GM12878 (cell line): ENCODE data around the gene ENAH. TPM values are rescaled to one million over a fixed set of nuclear protein-coding genes. Genes with fewer than 3 reads are reported as not detected.

Experiments
- ATAC-seq: fragments of 200-7000 bp; cut with Tn5 transposase; 3 replicates; pipeline ENCODE4 v1.9.1; 2020; ENCODE audit warnings: mild to moderate bottlenecking, moderate library complexity
- Bru-seq: library from RNA; stranded (reverse); fragments of 400-500 nt; gene quantifications from one replicate; lab custom pipeline; 2021; lab: Mats Ljungman, UMichigan
- BruChase-seq, 2 experiments: library from RNA; stranded (reverse); fragments of 400-500 nt; gene quantifications; one replicate each; lab custom pipeline; 2021; lab: Mats Ljungman, UMichigan
- BruUV-seq: library from RNA; stranded (reverse); fragments of 400-500 nt; replicated peaks from 2 replicates; lab custom pipeline; 2021; lab: Mats Ljungman, UMichigan
- CTCF ChIA-PET: fragments of 300-600 bp; sonication (Branson Sonifier 250); formaldehyde crosslinking; extraction: SDS; loops from one replicate; lab custom pipeline; 2021; ENCODE audit warnings: inconsistent platforms; lab: Yijun Ruan, JAX
- POLR2A ChIA-PET: fragments of 350-600 bp; formaldehyde crosslinking; extraction: SDS; loops from one replicate; lab custom pipeline; 2021; ENCODE audit warnings: inconsistent platforms; lab: Charles Lee
- RAD21 ChIA-PET: fragments of 300-600 bp; sonication (Branson Sonifier 250); formaldehyde crosslinking; loops from one replicate; lab custom pipeline; 2023; ENCODE audit warnings: antibody characterized with exemption; ENCODE audit not compliant: unreplicated experiment; lab: Charles Lee
- SMC1A ChIA-PET: fragments of 300-600 bp; sonication (Branson Sonifier 250); formaldehyde crosslinking; loops from one replicate; lab custom pipeline; 2023; ENCODE audit not compliant: unreplicated experiment, uncharacterized antibody; lab: Charles Lee
- DNase-seq: peaks from one replicate; pipeline ENCODE4 v3.0.0-alpha.2; 2011; ENCODE audit warnings: low read depth, low spot score
- FAIRE-seq: peaks from 3 replicates; lab custom pipeline; 2011; peaks lifted over from hg19 to GRCh38; lab: Jason Lieb, UNC
- H2AFZ ChIP-seq: 2 replicates; pipeline ENCODE4 v1.6.0; 2011; ENCODE audit warnings: low read depth, low read length, control low read depth; ENCODE audit not compliant: control insufficient read depth
- H3K27ac ChIP-seq: 2 replicates; pipeline ENCODE4 v1.5.1; 2011; ENCODE audit warnings: control low read depth; ENCODE audit not compliant: control insufficient read depth, insufficient read depth
- H3K27me3 ChIP-seq, 2 experiments: replicated peaks in 1 of 2; 2 replicates each; pipeline versions ENCODE4 v1.6.0 to v1.6.1; 2011; ENCODE audit warnings: low read length in 1 of 2; ENCODE audit not compliant: control insufficient read depth in 2 of 2, insufficient read depth in 2 of 2
- H3K36me3 ChIP-seq, 2 experiments: 2 replicates each; pipeline ENCODE4 v1.5.1; 2011; ENCODE audit warnings: low read length in 1 of 2; ENCODE audit not compliant: control insufficient read depth in 2 of 2, insufficient read depth in 2 of 2
- H3K4me1 ChIP-seq: 2 replicates; pipeline ENCODE4 v1.6.1; 2011; ENCODE audit warnings: mild to moderate bottlenecking, low read length, moderate library complexity, mixed read lengths; ENCODE audit not compliant: control insufficient read depth, insufficient read depth
- H3K4me2 ChIP-seq: 2 replicates; pipeline ENCODE4 v1.6.0; 2011; ENCODE audit warnings: control low read depth; ENCODE audit not compliant: control insufficient read depth, insufficient read depth
- H3K4me3 ChIP-seq: fragments of 200-600 bp; sonication (generic); 2 replicates; pipeline ENCODE4 v1.5.1; 2016
- H3K79me2 ChIP-seq: 2 replicates; pipeline ENCODE4 v1.6.0; 2011; ENCODE audit warnings: low read length; ENCODE audit not compliant: control insufficient read depth, insufficient read depth
- H3K9ac ChIP-seq: 2 replicates; pipeline ENCODE4 v1.8.0; 2011; ENCODE audit warnings: low read length, control low read depth, mixed read lengths; ENCODE audit not compliant: control insufficient read depth, insufficient read depth
- H3K9me3 ChIP-seq: replicated peaks from 3 replicates; pipeline ENCODE4 v1.5.1; 2011; ENCODE audit warnings: mild to moderate bottlenecking, low read length; ENCODE audit not compliant: control insufficient read depth, insufficient read depth
- H4K20me1 ChIP-seq: 2 replicates; pipeline ENCODE4 v1.6.0; 2011; ENCODE audit not compliant: control insufficient read depth, insufficient read depth
- FOXM1 ChIP-seq: IDR thresholded peaks from 2 replicates; pipeline ENCODE4 v1.6.1; 2012; ENCODE audit warnings: low read depth, mild to moderate bottlenecking, inconsistent platforms, low read length, moderate library complexity
- MTA2 ChIP-seq: fragments of 450-650 bp; IDR thresholded peaks from 2 replicates; pipeline ENCODE4 v1.6.1; 2016; ENCODE audit warnings: low read depth, mild to moderate bottlenecking, moderate library complexity
- SUZ12 ChIP-seq: fragments of 200-600 bp; sonication (generic); IDR thresholded peaks from one replicate; pipeline ENCODE4 v1.6.1; 2018; ENCODE audit warnings: antibody characterized with exemption, mild to moderate bottlenecking; ENCODE audit not compliant: unreplicated experiment
- WGBS: methylation state at CpG from one replicate; pipeline ENCODE4 v1.1.6; 2016; ENCODE audit warnings: low lambda C conversion rate; ENCODE audit not compliant: insufficient replicate concordance, insufficient coverage; ENCODE audit errors: missing lambda C conversion rate; 5-methylcytosine and 5-hydroxymethylcytosine counted together
- in situ Hi-C: fragments of 300-500 bp; cut with MboI; formaldehyde crosslinking; loops from 9 replicates; pipeline ENCODE4 v1.14.3; 2018; ENCODE audit warnings: mixed read lengths
- intact Hi-C: fragments of 100-400 bp; cut with micrococcal nuclease; formaldehyde crosslinking; loops from one replicate; pipeline ENCODE4 v1.14.2; 2022; ENCODE audit not compliant: unreplicated experiment
- long read RNA-seq, 2 experiments: library from polyadenylated mRNA; unstranded; transcript quantifications; one replicate each; pipeline ENCODE4 v2.0.0, GENCODE V29; 2019 to 2020
- polyA minus RNA-seq, 3 experiments: library from RNA; depleted of rRNA, polyadenylated mRNA; stranded (reverse); fragments of >200 nt; gene quantifications; 2 replicates each; pipeline ENCODE4 v1.2.3, GENCODE V29; 2011
- polyA plus RNA-seq, 11 experiments: library from polyadenylated mRNA; depleted of rRNA in 4 of 11; unstranded in 6 of 11; stranded (reverse) in 5 of 11; fragments of >200 nt; fragmentation: Nextera tagmentation in 4 of 11; fragmentation: Illumina TruSeq in 1 of 11; extraction: Ambion mirVana in 4 of 11; extraction: Trizol in 1 of 11; gene quantifications; 1 replicate in 1 of 11; 2 replicates in 10 of 11; pipeline versions ENCODE4 v1.2.1 to v1.2.3, GENCODE V29; 2011 to 2016; ENCODE audit warnings: inconsistent platforms in 2 of 11, missing spikeins in 2 of 11, low read depth in 1 of 11
- total RNA-seq, 4 experiments: library from RNA; depleted of rRNA in 3 of 4; stranded (reverse); fragments of >200 nt in 3 of 4; fragmentation: Illumina TruSeq in 1 of 4; extraction: Trizol in 1 of 4; gene quantifications; 2 replicates each; pipeline versions ENCODE4 v1.2.1 to v1.2.3, GENCODE V29; 2013 to 2021

ENAH gene
- 1.1 TPM in 1 of 2 replicates, not detected in the other for total RNA-seq (2013; cell fraction: nucleolus; rRNA removed)
- total RNA-seq (2014; rRNA removed) (not detected in 2 replicates), total RNA-seq (2014; rRNA removed; fragmentation: Illumina TruSeq; extraction: Trizol) (not detected in 2 replicates), total RNA-seq (2021) (0.40 and 0.62 TPM in 2 replicates), polyA plus RNA-seq (2011; rRNA removed) (under 0.01 TPM in 1 of 2 replicates, not detected in the other), polyA plus RNA-seq (2014; fragmentation: Illumina TruSeq; extraction: Trizol) (not detected in 2 replicates), polyA plus RNA-seq (2014; fragmentation: Nextera tagmentation; extraction: Ambion mirVana) (not detected), polyA plus RNA-seq (2014; rRNA removed) (0.06 TPM in 1 of 2 replicates, not detected in the other), polyA plus RNA-seq (2016; fragmentation: Nextera tagmentation; extraction: Ambion mirVana) (under 1 TPM; 0.06 to 0.12 TPM), polyA minus RNA-seq (2011; rRNA and poly(A)+ RNA removed) (0.07 TPM in 1 of 2 replicates, not detected in the other), Bru-seq, nascent RNA (percentile 15 among the genes with signal in this experiment), BruChase-seq, experiment 1, labeled RNA remaining after a 6-hour chase (percentile 19 among the genes with signal in this experiment), BruChase-seq, experiment 2, labeled RNA remaining after a 2-hour chase (percentile 22 among the genes with signal in this experiment)
- not detected for polyA plus RNA-seq (2011; ENCODE audit: low read depth)
- 0.01 and 0.03 TPM in 2 replicates for polyA plus RNA-seq (2011; cell fraction: cytosol; rRNA removed)
- not detected in 2 replicates for polyA plus RNA-seq (2011; cell fraction: nucleus; rRNA removed)
- 0.03 TPM in 1 of 2 replicates, not detected in the other for polyA plus RNA-seq (2012)
- 0.31 and 1.1 TPM in 2 replicates for polyA minus RNA-seq (2011; cell fraction: cytosol; rRNA and poly(A)+ RNA removed)
- not detected in 2 replicates for polyA minus RNA-seq (2011; cell fraction: nucleus; rRNA and poly(A)+ RNA removed)
- long read RNA-seq, experiment 1 = 0 reads
- long read RNA-seq, experiment 2, partial matches to known transcripts = 0 of 1 reads
- long read RNA-seq, experiment 2, other reads (novel, unspliced or antisense) = 1 of 1 reads

GRCh38 chr1:225652729-225653462 is at the start of gene ENAH:
Gene ENAH (minus strand): TSS chr1:225653123. CDS start chr1:225652690, 433 bp downstream.
- Histone ChIP-seq H3K4me2 (peak within 1 kb of the TSS; percentile 85), H3K27ac (no peak within 1 kb of the TSS), H3K4me1 (peaks cover 3% of the 10 kb centered on the region; the same call in 1 of the 2 replicates), H3K27me3 (peaks cover 6 to 15% of the 10 kb centered on the region in 2 experiments), H3K9ac (no peak within 1 kb of the TSS; the same call in 1 of the 2 replicates), H3K36me3 (no peaks in the 10 kb centered on the region), H3K79me2 (no peaks in the 10 kb centered on the region), H3K4me3 (peak within 1 kb of the TSS; percentile 35), H2AFZ (no peak within 1 kb of the TSS; the same call in 1 of the 2 replicates)
- FAIRE-seq (no peak), DNase-seq (no peak), ATAC-seq (peak; percentile 82)
- ChIA-PET SMC1A (no interaction called here), RAD21 (no interaction called here), POLR2A (no interaction called here)
- no TSS peak for BruUV-seq
- WGBS = 10% methylated on average over 25 of the region's 90 CpGs
- in situ Hi-C loops = no loop called here
- intact Hi-C loops = loop anchor here (10.0 kb wide), 1 partner anchor 178 kb away; no protein-coding TSS in a partner anchor
- TF ChIP-seq SUZ12 (peak; percentile 45), MTA2 (no peak), FOXM1 (no peak)
- TF ChIP-seq, all 136 proteins: peak for 1
- Histone ChIP-seq H3K9me3 (no peaks in the 10 kb centered on the region), H4K20me1 (no peaks in the 10 kb centered on the region)
- CTCF ChIA-PET = no interaction called here
